ENCODE measurements around the gene RRP1B. TPM values are rescaled to one million over a fixed set of nuclear protein-coding genes. Genes with fewer than 3 reads are reported as not detected.

RRP1B gene
- total and polyA plus RNA-seq, 9 of the 15 experiments (the other 6 are each of a cell fraction or from before 2014, with no cell fraction given), result 6.8 to 66.6 (median 41.9) TPM

GRCh38 chr21:43728467-43729390 lies 69.4 kb downstream of the RRP1B start (continued):
- peak; percentile 89 for TF ChIP-seq ZBTB33 (CRISPR knock-in tag; IDR thresholded peaks at IDR 0.05)
- TF ChIP-seq, protein P1, sequence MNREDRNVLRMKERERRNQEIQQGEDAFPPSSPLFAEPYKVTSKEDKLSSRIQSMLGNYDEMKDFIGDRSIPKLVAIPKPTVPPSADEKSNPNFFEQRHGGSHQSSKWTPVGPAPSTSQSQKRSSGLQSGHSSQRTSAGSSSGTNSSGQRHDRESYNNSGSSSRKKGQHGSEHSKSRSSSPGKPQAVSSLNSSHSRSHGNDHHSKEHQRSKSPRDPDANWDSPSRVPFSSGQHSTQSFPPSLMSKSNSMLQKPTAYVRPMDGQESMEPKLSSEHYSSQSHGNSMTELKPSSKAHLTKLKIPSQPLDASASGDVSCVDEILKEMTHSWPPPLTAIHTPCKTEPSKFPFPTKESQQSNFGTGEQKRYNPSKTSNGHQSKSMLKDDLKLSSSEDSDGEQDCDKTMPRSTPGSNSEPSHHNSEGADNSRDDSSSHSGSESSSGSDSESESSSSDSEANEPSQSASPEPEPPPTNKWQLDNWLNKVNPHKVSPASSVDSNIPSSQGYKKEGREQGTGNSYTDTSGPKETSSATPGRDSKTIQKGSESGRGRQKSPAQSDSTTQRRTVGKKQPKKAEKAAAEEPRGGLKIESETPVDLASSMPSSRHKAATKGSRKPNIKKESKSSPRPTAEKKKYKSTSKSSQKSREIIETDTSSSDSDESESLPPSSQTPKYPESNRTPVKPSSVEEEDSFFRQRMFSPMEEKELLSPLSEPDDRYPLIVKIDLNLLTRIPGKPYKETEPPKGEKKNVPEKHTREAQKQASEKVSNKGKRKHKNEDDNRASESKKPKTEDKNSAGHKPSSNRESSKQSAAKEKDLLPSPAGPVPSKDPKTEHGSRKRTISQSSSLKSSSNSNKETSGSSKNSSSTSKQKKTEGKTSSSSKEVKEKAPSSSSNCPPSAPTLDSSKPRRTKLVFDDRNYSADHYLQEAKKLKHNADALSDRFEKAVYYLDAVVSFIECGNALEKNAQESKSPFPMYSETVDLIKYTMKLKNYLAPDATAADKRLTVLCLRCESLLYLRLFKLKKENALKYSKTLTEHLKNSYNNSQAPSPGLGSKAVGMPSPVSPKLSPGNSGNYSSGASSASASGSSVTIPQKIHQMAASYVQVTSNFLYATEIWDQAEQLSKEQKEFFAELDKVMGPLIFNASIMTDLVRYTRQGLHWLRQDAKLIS (CRISPR knock-in tag; IDR thresholded peaks at IDR 0.05), result peak; percentile 84; the same call in 1 of the 2 replicates
- no peak for TF ChIP-seq MIER1 (IDR thresholded peaks at IDR 0.05; ENCODE audit: low read depth)
- TF ChIP-seq ZNF133 (CRISPR knock-in tag; IDR thresholded peaks at IDR 0.05), result no peak
- TF ChIP-seq, protein P2, sequence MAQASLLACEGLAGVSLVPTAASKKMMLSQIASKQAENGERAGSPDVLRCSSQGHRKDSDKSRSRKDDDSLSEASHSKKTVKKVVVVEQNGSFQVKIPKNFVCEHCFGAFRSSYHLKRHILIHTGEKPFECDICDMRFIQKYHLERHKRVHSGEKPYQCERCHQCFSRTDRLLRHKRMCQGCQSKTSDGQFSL (CRISPR knock-in tag; IDR thresholded peaks at IDR 0.05), result peak; percentile 38; the same call in 1 of the 2 replicates
- TF ChIP-seq, protein P2 (tag; IDR thresholded peaks at IDR 0.05), result no peak
- peak in 1 of 2 experiments; percentile 77; a peak in 2 of 4 replicates for TF ChIP-seq SRF (CRISPR knock-in tag; IDR thresholded peaks at IDR 0.05)
- no peak for TF ChIP-seq MED1 (CRISPR knock-in tag; IDR thresholded peaks at IDR 0.05; ENCODE audit: borderline replicate concordance)
- no peak for TF ChIP-seq CREB5 (CRISPR knock-in tag; IDR thresholded peaks at IDR 0.05)
- TF ChIP-seq MXD1 (CRISPR knock-in tag; IDR thresholded peaks at IDR 0.05; ENCODE audit: borderline replicate concordance, poor library complexity, severe bottlenecking), result peak; percentile 95
- no peak for TF ChIP-seq ZNF146 (CRISPR knock-in tag; IDR thresholded peaks at IDR 0.05; ENCODE audit: unreplicated experiment)
- TF ChIP-seq IFI16 (CRISPR knock-in tag; IDR thresholded peaks at IDR 0.05), result no peak
- peak; percentile 10; the same call in 1 of the 2 replicates for TF ChIP-seq HIVEP1 (CRISPR knock-in tag; IDR thresholded peaks at IDR 0.05)
- TF ChIP-seq SIX5 (IDR thresholded peaks at IDR 0.05; ENCODE audit: borderline replicate concordance in 1 of 2, insufficient read depth in 1 of 2, low read depth in 1 of 2, low read length in 2 of 2), result peak in 1 of 2 experiments; percentile 24; a peak in 1 of 4 replicates
- TF ChIP-seq EZH2 (IDR thresholded peaks at IDR 0.05; ENCODE audit: borderline replicate concordance, low read depth, low read length), result no peak
- TF ChIP-seq MTA2 (IDR thresholded peaks at IDR 0.05; ENCODE audit: low read depth), result peak; percentile 61; the same call in 1 of the 2 replicates
- peak; percentile 67 to 96 for TF ChIP-seq RCOR1 (IDR thresholded peaks at IDR 0.05; ENCODE audit: borderline replicate concordance in 1 of 2, low read depth in 2 of 2, low read length in 2 of 2)

All from K562 (cell line).